ENCODE results near the gene RYR2. TPM values are rescaled to one million over a fixed set of nuclear protein-coding genes. Genes with fewer than 3 reads are reported as not detected.

Gene RYR2
- total and polyA plus RNA-seq, 2 of the 8 experiments (the other 6 are each of a cell fraction or from before 2014, with no cell fraction given) = 1.3 to 4.4 TPM

DNA sequence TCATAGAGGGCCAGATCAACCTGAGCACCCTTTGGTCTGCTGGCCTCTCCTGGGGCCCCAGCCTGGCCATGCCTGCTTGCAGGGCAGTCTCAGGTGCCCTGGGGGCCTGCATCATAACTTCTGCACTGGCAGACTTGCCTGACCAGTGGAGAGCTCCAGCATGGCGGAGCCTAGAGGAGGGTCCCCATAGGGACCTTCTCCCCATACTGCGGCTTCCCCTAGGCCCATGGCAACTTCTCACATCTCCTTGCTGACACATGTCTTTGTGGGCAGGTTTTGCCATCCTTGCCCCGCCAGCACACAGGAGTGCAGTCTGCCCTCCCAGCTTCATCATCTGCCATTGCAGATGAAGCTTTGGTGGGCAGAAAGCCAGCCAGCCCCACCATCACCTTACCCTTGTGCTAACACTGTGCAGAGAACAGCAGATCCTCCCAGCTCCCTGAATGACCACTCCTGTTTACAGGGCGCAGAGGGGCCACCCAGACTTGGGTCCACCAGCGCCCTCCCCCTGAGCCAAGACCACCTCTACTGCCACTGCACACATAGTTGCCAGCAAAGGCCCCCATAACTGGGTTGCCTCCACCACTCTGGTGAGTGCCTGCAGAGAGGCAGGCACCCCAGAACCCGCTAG lies 797.0 kb downstream of the RYR2 start:
- Histone ChIP-seq H3K9me3 (ENCODE audit: insufficient read depth in 2 of 2, low read depth in 1 of 2, low read length in 1 of 2) (no peaks in the 10 kb centered on the region), H3K36me3 (ENCODE audit: control insufficient read depth in 2 of 4, insufficient read depth in 4 of 4, low read length in 3 of 4) (no peaks in the 10 kb centered on the region), H3K27me3 (replicated peaks in 1 of 4; ENCODE audit: control insufficient read depth in 3 of 4, extremely low read depth in 1 of 4, insufficient read depth in 3 of 4, low read length in 3 of 4) (no peaks in the 10 kb centered on the region), H3K4ac (replicated peaks; ENCODE audit: insufficient read length, low read depth, low read length) (no peak overlapping the region), H3K9ac (replicated peaks in 1 of 4; ENCODE audit: extremely low read depth in 1 of 4, low read depth in 3 of 4, low read length in 3 of 4) (no peak overlapping the region), H4K91ac (replicated peaks; ENCODE audit: insufficient read length, low read length) (no peak overlapping the region), H3K56ac (replicated peaks; ENCODE audit: insufficient read length, low read depth, low read length) (no peak overlapping the region), H2BK120ac (replicated peaks; ENCODE audit: low read depth, low read length) (no peak overlapping the region), H2BK12ac (ENCODE audit: low read depth, low read length) (no peak overlapping the region), H3K79me1 (ENCODE audit: low read depth, low read length) (no peaks in the 10 kb centered on the region), H3K4me2 (ENCODE audit: insufficient read depth in 1 of 2, low read depth in 2 of 2, low read length in 2 of 2) (no peak overlapping the region), H3K23me2 (ENCODE audit: low read depth, low read length) (no peaks in the 10 kb centered on the region), H4K5ac (ENCODE audit: insufficient read length, low read depth, low read length) (no peak overlapping the region), H3K14ac (ENCODE audit: insufficient read length) (no peak overlapping the region), H3K23ac (ENCODE audit: insufficient read length) (no peak overlapping the region), H4K20me1 (replicated peaks in 1 of 2; ENCODE audit: control insufficient read depth in 1 of 2, insufficient read depth in 2 of 2, low read length in 2 of 2) (no peaks in the 10 kb centered on the region), H3K27ac (ENCODE audit: low read depth, low read length) (no peak overlapping the region), H2BK5ac (ENCODE audit: low read depth, low read length) (no peak overlapping the region), H3K4me3 (ENCODE audit: extremely low read depth in 1 of 4, insufficient read depth in 2 of 4, low read depth in 3 of 4, low read length in 4 of 4) (no peak overlapping the region), H2AFZ (ENCODE audit: low read length) (no peak overlapping the region), H3K18ac (ENCODE audit: extremely low read depth, low read length) (no peak overlapping the region), H3K79me2 (ENCODE audit: control insufficient read depth in 1 of 2, insufficient read depth in 2 of 2, low read length in 2 of 2) (no peaks in the 10 kb centered on the region), H3K4me1 (replicated peaks in 1 of 4; ENCODE audit: control insufficient read depth in 3 of 4, insufficient read depth in 4 of 4, low read length in 3 of 4) (peaks cover 0 to 2% (median 0%) of the 10 kb centered on the region in 4 experiments; a peak in 1 of 7 replicates), H2BK20ac (ENCODE audit: low read length) (no peak overlapping the region), H2BK15ac (ENCODE audit: low read length) (no peak overlapping the region), H4K8ac (ENCODE audit: extremely low read depth, insufficient read depth, low read length) (no peak overlapping the region), H2AK5ac (ENCODE audit: low read depth, low read length) (no peak overlapping the region)
- FAIRE-seq = no peak
- TF ChIP-seq CEBPB (IDR thresholded peaks at IDR 0.05; ENCODE audit: low read depth, low read length) (no peak), BCL11A (IDR thresholded peaks at IDR 0.05; ENCODE audit: low read depth in 2 of 2, low read length in 2 of 2) (no peak), CBX8 (IDR thresholded peaks at IDR 0.05; ENCODE audit: borderline replicate concordance, low read depth, low read length) (no peak), GTF2F1 (IDR thresholded peaks at IDR 0.05; ENCODE audit: borderline replicate concordance, low read depth, low read length) (no peak), TBP (IDR thresholded peaks at IDR 0.05; ENCODE audit: low read depth, low read length) (no peak)
- no peak for DNase-seq (ENCODE audit: low read depth in 1 of 2, low spot score in 2 of 2)
- ChIA-PET POLR2A (ENCODE audit: partially characterized antibody) (no interaction called here), CTCF (ENCODE audit: partially characterized antibody) (interaction anchor here (1.1 to 7.8 kb wide), 5 partner anchors 12 to 32 kb away, joined by 3 to 42 read pairs (median 3); no protein-coding TSS in a partner anchor)
- WGBS, 2 experiments (ENCODE audit: extremely low coverage in 1 of 2, insufficient coverage in 1 of 2, insufficient read length in 1 of 2, insufficient replicate concordance in 2 of 2, low coverage in 1 of 2, low lambda C conversion rate in 2 of 2, missing lambda C conversion rate in 1 of 2) = 93% methylated on average over 6 of the region's 6 CpGs; no CpG with 5 or more reads in 1 of the 2 experiments
